GM12878 (cell line): Measurements from ENCODE around the gene GPRC5C.

Experiments
- CTCF ChIP-seq, 3 experiments: IDR thresholded peaks in 2 of 3; conservative IDR thresholded peaks in 1 of 3; 2 replicates each; pipeline ENCODE4 v1.5.1; 2011; ENCODE audit warnings: low read depth in 3 of 3, low read length in 3 of 3, mild to moderate bottlenecking in 3 of 3, control low read depth in 2 of 3, moderate library complexity in 2 of 3, inconsistent platforms in 1 of 3, mixed read lengths in 1 of 3; ENCODE audit not compliant: control insufficient read depth in 2 of 3, insufficient read depth in 1 of 3; ENCODE audit errors: extremely low read depth in 1 of 3
- JUND ChIP-seq: IDR thresholded peaks from 2 replicates; pipeline ENCODE4 v1.6.1; 2012; ENCODE audit warnings: low read depth, mild to moderate bottlenecking, low read length, improper control_type of control experiment, moderate library complexity
- TAF1 ChIP-seq: IDR thresholded peaks from 2 replicates; pipeline ENCODE4 v1.6.1; 2011; ENCODE audit warnings: mild to moderate bottlenecking, low read depth, low read length, borderline replicate concordance

GRCh38 chr17:74474043-74474792 lies 42.3 kb downstream of the GPRC5C start:
- no peak for TF ChIP-seq TAF1
- no peak for TF ChIP-seq JUND
- TF ChIP-seq CTCF (IDR thresholded peaks at IDR 0.05 in 2 of 3, conservative IDR thresholded peaks at IDR 0.05 in 1 of 3; ENCODE audit: control insufficient read depth in 2 of 3, extremely low read depth in 1 of 3, insufficient read depth in 1 of 3, low read depth in 3 of 3, low read length in 3 of 3): no peak
